ENCODE results near the gene CTNNA3. TPM values are rescaled to one million over a fixed set of nuclear protein-coding genes. Genes with fewer than 3 reads are reported as not detected.
A peak's percentile ranks its signal among the peaks of the same experiment; 100 is the strongest.
"Not testable (repeated sequence)": the region's sequence is repeated elsewhere in the genome, so short reads cannot be mapped to it uniquely, and the experiment has no call there.

The CTNNA3 gene
- total and polyA plus RNA-seq, 9 donors: 4.1 to 18.8 (median 6.3) TPM

DNA sequence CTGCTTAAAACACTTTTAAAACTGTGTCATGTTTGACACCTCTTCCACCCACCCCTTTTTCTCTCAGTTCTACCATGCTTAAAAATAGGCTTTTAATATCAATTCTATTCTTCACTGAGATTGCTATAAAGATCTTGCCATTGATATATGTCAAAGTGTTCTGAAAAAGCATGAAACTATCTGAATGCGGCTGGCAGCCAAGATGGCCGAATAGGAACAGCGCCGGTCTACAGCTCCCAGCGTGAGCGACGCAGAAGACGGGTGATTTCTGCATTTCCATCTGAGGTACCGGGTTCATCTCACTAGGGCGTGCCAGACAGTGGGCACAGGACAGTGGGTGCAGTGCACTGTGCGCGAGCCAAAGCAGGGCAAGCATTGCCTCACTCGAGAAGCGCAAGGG is 137.7 kb downstream of the CTNNA3 start:
- not testable (repeated sequence) for H3K4me3 ChIP-seq (ENCODE audit: low read length); H3K4me1 ChIP-seq (ENCODE audit: control insufficient read depth, insufficient read depth, low read length); DNase-seq; H3K27me3 ChIP-seq (ENCODE audit: control insufficient read depth, insufficient read depth, low read length); H3K36me3 ChIP-seq (ENCODE audit: control insufficient read depth, insufficient read depth, low read length); H3K9me3 ChIP-seq (replicated peaks; ENCODE audit: control insufficient read depth, low read depth, low read length); H3K27ac ChIP-seq (ENCODE audit: low read length)
- 91% methylated on average over 13 of the region's 14 CpGs for WGBS (ENCODE audit: insufficient coverage)

GRCh38 chr10:67553254-67553653 is 142.7 kb downstream of the CTNNA3 start:
- Histone ChIP-seq H3K27ac (ENCODE audit: low read length) (no peak overlapping the region), H3K36me3 (ENCODE audit: control insufficient read depth, insufficient read depth, low read length) (no peaks in the 10 kb centered on the region), H3K4me3 (ENCODE audit: low read length) (no peak overlapping the region), H3K27me3 (ENCODE audit: control insufficient read depth, insufficient read depth, low read length) (no peaks in the 10 kb centered on the region), H3K4me1 (ENCODE audit: control insufficient read depth, insufficient read depth, low read length) (no peaks in the 10 kb centered on the region), H3K9me3 (replicated peaks; ENCODE audit: control insufficient read depth, low read depth, low read length) (no peaks in the 10 kb centered on the region)
- WGBS (ENCODE audit: insufficient coverage): no CpG with 5 or more reads among the region's 3 CpGs
- no peak for DNase-seq

DNA sequence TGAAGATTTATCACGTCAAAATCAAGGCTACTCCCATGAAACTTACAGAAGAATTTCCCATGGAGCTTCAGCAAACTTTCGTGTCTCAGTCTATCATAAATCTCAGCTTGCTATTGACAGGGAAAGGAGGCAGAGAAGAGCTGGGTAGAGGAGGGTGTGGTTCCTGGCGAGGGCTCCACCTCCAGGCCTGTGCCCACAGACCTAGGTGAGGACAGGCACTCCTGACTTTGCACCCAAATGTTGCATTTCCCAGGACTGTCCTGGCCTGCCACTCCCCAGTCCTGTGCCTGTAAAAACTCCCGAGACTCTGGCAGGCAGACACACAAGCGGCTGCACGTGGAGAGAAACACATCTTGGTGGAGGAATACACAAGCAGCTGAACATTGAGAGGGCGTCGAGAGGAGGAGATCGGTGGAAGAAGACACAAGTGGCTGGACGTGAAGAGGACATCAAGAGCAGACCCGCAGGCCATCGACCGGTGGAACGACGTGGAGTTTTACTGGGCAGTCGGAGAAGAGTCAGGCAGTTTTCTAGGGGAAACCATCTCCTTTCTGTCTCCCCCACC is 145.1 kb downstream of the CTNNA3 start:
- no peak for DNase-seq
- Histone ChIP-seq H3K4me1 (ENCODE audit: control insufficient read depth, insufficient read depth, low read length) (no peaks in the 10 kb centered on the region), H3K36me3 (ENCODE audit: control insufficient read depth, insufficient read depth, low read length) (no peaks in the 10 kb centered on the region), H3K9me3 (replicated peaks; ENCODE audit: control insufficient read depth, low read depth, low read length) (no peaks in the 10 kb centered on the region), H3K27me3 (ENCODE audit: control insufficient read depth, insufficient read depth, low read length) (no peaks in the 10 kb centered on the region), H3K27ac (ENCODE audit: low read length) (no peak overlapping the region), H3K4me3 (ENCODE audit: low read length) (no peak overlapping the region)
- WGBS (ENCODE audit: insufficient coverage): 87% methylated on average over 8 of the region's 16 CpGs

- Histone ChIP-seq H3K9me3 (replicated peaks; ENCODE audit: control insufficient read depth, low read depth, low read length) (no peaks in the 10 kb centered on the region), H3K36me3 (ENCODE audit: control insufficient read depth, insufficient read depth, low read length) (no peaks in the 10 kb centered on the region), H3K27ac (ENCODE audit: low read length) (no peak overlapping the region), H3K4me3 (ENCODE audit: low read length) (no peak overlapping the region), H3K4me1 (ENCODE audit: control insufficient read depth, insufficient read depth, low read length) (no peaks in the 10 kb centered on the region), H3K27me3 (ENCODE audit: control insufficient read depth, insufficient read depth, low read length) (no peaks in the 10 kb centered on the region)
- DNase-seq: no peak
- WGBS (ENCODE audit: insufficient coverage): no CpG with 5 or more reads among the region's 2 CpGs
These were observed 145.9 kb downstream of the CTNNA3 start for GRCh38 chr10:67550046-67550445.

DNA sequence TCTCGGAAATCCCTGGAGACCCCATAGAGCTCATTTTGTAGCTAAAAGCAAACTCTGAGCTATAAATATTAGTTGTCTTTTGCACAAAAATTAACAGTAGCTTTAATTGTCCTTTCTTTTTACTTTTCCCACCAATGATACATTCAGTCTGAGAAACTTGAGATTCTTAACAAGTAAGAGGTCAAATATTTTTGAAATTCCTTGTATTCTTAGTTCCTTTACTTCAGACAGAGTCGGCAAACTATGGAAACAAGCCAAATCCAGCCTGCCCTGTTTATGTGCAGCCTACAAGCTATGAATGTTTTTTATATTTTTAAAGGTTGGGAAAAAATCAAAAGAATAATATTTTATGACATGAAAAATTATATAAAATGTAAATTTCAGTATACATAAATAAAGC is 146.6 kb downstream of the CTNNA3 start:
- H3K4me3 ChIP-seq (ENCODE audit: low read length): no peak overlapping the region
- DNase-seq: peak; percentile 18

DNA sequence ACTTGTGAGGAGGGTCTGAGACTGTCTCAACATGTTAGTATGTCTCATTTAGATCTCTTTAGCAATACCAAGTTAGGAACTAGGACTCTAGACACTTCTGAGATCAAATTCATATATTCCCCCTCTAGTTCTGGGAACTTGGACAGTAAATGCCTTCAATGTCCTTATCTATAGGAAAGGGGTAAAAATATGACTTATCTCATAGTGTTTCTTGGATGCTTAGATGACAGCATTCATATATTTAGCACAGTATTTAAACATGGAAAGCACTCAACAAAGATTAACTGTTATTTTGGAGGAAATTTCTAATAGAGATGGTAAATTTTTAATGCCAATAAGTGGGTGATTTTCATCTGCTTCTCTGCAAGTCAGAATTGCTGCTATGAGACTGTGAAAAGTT is 154.6 kb downstream of the CTNNA3 start:
- DNase-seq: no peak
- H3K4me1 ChIP-seq (ENCODE audit: control insufficient read depth, insufficient read depth, low read length): no peaks in the 10 kb centered on the region
- H3K36me3 ChIP-seq (ENCODE audit: control insufficient read depth, insufficient read depth, low read length): no peaks in the 10 kb centered on the region
- no peaks in the 10 kb centered on the region for H3K27me3 ChIP-seq (ENCODE audit: control insufficient read depth, insufficient read depth, low read length)
- H3K4me3 ChIP-seq (ENCODE audit: low read length): no peak overlapping the region
- H3K9me3 ChIP-seq (replicated peaks; ENCODE audit: control insufficient read depth, low read depth, low read length): no peaks in the 10 kb centered on the region
- H3K27ac ChIP-seq (ENCODE audit: low read length): no peak overlapping the region

More for the DNA sequence above, 146.6 kb downstream of the CTNNA3 start:
- H3K27me3 ChIP-seq (ENCODE audit: control insufficient read depth, insufficient read depth, low read length): no peaks in the 10 kb centered on the region
- H3K36me3 ChIP-seq (ENCODE audit: control insufficient read depth, insufficient read depth, low read length): no peaks in the 10 kb centered on the region
- H3K4me1 ChIP-seq (ENCODE audit: control insufficient read depth, insufficient read depth, low read length): no peaks in the 10 kb centered on the region
- H3K9me3 ChIP-seq (replicated peaks; ENCODE audit: control insufficient read depth, low read depth, low read length): no peaks in the 10 kb centered on the region
- WGBS (ENCODE audit: insufficient coverage): no CpG with 5 or more reads among the region's 2 CpGs
- H3K27ac ChIP-seq (ENCODE audit: low read length): no peak overlapping the region

- Histone ChIP-seq H3K4me3 (ENCODE audit: low read length) (no peak overlapping the region), H3K27me3 (ENCODE audit: control insufficient read depth, insufficient read depth, low read length) (no peaks in the 10 kb centered on the region)
- DNase-seq: no peak
These were observed 156.7 kb downstream of the CTNNA3 start for GRCh38 chr10:67539312-67539711.

DNA sequence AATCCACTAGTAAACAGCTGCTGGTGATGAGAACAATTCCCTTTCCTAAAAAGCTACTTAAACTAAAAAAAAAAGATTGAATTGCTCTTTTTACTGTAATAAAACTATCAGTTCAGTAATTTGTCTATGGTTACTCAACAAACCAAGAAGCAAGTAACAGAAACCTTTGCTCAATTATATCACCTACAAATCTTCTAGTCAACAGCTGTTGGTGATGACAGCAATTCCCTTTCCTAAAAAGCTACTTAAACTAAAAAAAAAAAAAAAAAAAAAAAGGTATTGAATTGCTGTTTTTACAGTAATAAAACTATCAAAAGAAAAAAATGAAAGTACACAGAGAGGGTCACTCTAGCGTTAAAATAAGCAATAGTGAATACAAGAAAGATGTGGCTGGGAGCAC is 158.1 kb downstream of the CTNNA3 start:
- Histone ChIP-seq H3K36me3 (ENCODE audit: control insufficient read depth, insufficient read depth, low read length) (no peaks in the 10 kb centered on the region), H3K27me3 (ENCODE audit: control insufficient read depth, insufficient read depth, low read length) (no peaks in the 10 kb centered on the region), H3K4me1 (ENCODE audit: control insufficient read depth, insufficient read depth, low read length) (no peaks in the 10 kb centered on the region), H3K9me3 (replicated peaks; ENCODE audit: control insufficient read depth, low read depth, low read length) (no peaks in the 10 kb centered on the region), H3K27ac (ENCODE audit: low read length) (no peak overlapping the region), H3K4me3 (ENCODE audit: low read length) (no peak overlapping the region)
- WGBS (ENCODE audit: insufficient coverage): no CpG with 5 or more reads among the region's 1 CpG
- DNase-seq: no peak

More at GRCh38 chr10:67539312-67539711, 156.7 kb downstream of the CTNNA3 start:
- WGBS (ENCODE audit: insufficient coverage): 40% methylated on average over 2 of the region's 6 CpGs
- Histone ChIP-seq H3K9me3 (replicated peaks; ENCODE audit: control insufficient read depth, low read depth, low read length) (no peaks in the 10 kb centered on the region), H3K36me3 (ENCODE audit: control insufficient read depth, insufficient read depth, low read length) (no peaks in the 10 kb centered on the region), H3K4me1 (ENCODE audit: control insufficient read depth, insufficient read depth, low read length) (no peaks in the 10 kb centered on the region), H3K27ac (ENCODE audit: low read length) (no peak overlapping the region)

DNA sequence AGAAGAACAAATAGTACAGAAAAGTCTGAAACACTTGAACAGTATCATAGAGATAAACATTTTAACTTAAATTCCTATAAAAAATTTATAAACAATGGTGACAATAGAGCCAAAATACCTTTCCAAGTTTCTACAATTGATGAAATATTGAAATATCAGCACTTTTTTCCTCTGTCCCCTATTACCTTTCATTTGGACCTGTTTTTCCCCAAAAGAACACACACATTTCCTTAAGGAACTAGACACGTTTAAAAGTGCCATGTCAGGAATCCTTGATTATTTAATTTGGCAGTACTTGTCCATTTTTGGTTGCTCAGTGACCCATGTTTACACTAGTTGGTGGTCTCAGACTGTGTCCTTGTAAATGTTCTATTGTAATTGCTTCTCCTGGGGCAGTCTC is 162.6 kb downstream of the CTNNA3 start:
- Histone ChIP-seq H3K4me3 (ENCODE audit: low read length) (no peak overlapping the region), H3K36me3 (ENCODE audit: control insufficient read depth, insufficient read depth, low read length) (no peaks in the 10 kb centered on the region), H3K27me3 (ENCODE audit: control insufficient read depth, insufficient read depth, low read length) (no peaks in the 10 kb centered on the region), H3K9me3 (replicated peaks; ENCODE audit: control insufficient read depth, low read depth, low read length) (no peaks in the 10 kb centered on the region), H3K4me1 (ENCODE audit: control insufficient read depth, insufficient read depth, low read length) (no peaks in the 10 kb centered on the region), H3K27ac (ENCODE audit: low read length) (no peak overlapping the region)
- no peak for DNase-seq
- WGBS (ENCODE audit: insufficient coverage): no CpG with 5 or more reads among the region's 1 CpG

- H3K27me3 ChIP-seq (ENCODE audit: control insufficient read depth, insufficient read depth, low read length); H3K4me3 ChIP-seq (ENCODE audit: low read length); DNase-seq; H3K9me3 ChIP-seq (replicated peaks; ENCODE audit: control insufficient read depth, low read depth, low read length); H3K27ac ChIP-seq (ENCODE audit: low read length); H3K36me3 ChIP-seq (ENCODE audit: control insufficient read depth, insufficient read depth, low read length); H3K4me1 ChIP-seq (ENCODE audit: control insufficient read depth, insufficient read depth, low read length): not testable (repeated sequence)
- WGBS (ENCODE audit: insufficient coverage): 94% methylated on average over 2 of the region's 3 CpGs
These were observed 165.0 kb downstream of the CTNNA3 start for GRCh38 chr10:67530990-67531389.

DNA sequence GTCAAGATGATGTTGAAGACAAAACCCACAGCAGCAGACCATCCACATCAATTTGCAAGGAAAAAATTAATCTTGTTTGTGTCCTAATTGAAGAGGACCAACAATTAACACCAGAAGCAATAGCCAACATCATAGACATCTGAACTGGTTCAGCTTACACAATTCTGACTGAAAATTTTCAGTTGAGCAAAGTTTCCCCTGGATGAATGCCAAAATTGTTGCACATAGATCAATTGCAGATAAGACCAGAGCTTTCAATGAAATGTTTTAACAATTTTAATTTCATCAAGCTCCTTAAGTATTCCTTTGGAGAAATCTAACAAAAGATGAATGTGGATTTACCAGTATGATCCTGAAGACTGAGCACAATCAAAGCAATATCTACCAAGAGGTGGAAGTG is 168.6 kb downstream of the CTNNA3 start:
- Histone ChIP-seq H3K9me3 (replicated peaks; ENCODE audit: control insufficient read depth, low read depth, low read length) (no peaks in the 10 kb centered on the region), H3K4me3 (ENCODE audit: low read length) (no peak overlapping the region), H3K36me3 (ENCODE audit: control insufficient read depth, insufficient read depth, low read length) (no peaks in the 10 kb centered on the region), H3K27me3 (ENCODE audit: control insufficient read depth, insufficient read depth, low read length) (no peaks in the 10 kb centered on the region), H3K4me1 (ENCODE audit: control insufficient read depth, insufficient read depth, low read length) (no peaks in the 10 kb centered on the region), H3K27ac (ENCODE audit: low read length) (no peak overlapping the region)
- DNase-seq: no peak

All from muscle of leg (tissue), 11 donors.